Medulla oblongata (tissue), 1 donor: ENCODE measurements around the gene RNU5B-1.

Experiments
- DNase-seq: peaks from one replicate; pipeline ENCODE4 v3.0.0-alpha.2; 2015; ENCODE audit errors: extremely low spot score

RNU5B-1 gene

GRCh38 chr15:65304381-65305149 lies at the start of gene RNU5B-1:
TSS of gene RNU5B-1 (plus strand) at chr15:65304677.
- DNase-seq: peak; percentile 97

- no peak for DNase-seq
Measured at GRCh38 chr15:65254758-65255157, 49.7 kb upstream of the RNU5B-1 start.

DNA sequence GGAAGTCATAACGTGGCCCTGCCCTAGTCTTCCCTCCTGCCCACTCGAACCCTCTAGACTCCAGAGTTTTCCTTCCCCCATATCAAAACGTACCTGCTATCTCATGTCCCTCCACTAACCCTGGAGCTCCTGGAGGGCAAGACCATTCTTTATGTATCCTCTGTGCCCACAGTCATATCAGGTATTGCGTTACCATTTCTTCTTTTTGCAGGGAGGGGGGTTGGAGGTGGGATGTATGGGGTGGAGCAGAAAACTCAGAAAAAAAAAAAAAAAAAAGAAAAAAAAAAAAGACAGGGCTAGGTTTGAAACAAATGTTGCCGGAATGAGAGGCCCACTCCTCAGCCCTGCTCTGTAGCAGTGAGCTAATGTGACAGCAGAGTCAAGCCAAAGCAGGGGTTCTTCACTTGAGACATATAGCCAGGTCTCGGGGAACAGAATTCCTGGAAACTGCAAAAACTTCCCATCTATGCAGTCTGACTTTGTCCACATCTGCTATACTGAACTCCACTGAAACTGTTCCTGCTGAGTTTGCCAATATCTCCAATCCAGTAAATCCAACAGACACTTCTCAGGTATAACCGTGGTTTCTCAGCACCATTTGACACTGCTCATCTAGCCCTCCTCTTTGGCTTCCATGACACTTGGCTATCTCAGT lies 48.9 kb upstream of the RNU5B-1 start:
- no peak for DNase-seq

DNA sequence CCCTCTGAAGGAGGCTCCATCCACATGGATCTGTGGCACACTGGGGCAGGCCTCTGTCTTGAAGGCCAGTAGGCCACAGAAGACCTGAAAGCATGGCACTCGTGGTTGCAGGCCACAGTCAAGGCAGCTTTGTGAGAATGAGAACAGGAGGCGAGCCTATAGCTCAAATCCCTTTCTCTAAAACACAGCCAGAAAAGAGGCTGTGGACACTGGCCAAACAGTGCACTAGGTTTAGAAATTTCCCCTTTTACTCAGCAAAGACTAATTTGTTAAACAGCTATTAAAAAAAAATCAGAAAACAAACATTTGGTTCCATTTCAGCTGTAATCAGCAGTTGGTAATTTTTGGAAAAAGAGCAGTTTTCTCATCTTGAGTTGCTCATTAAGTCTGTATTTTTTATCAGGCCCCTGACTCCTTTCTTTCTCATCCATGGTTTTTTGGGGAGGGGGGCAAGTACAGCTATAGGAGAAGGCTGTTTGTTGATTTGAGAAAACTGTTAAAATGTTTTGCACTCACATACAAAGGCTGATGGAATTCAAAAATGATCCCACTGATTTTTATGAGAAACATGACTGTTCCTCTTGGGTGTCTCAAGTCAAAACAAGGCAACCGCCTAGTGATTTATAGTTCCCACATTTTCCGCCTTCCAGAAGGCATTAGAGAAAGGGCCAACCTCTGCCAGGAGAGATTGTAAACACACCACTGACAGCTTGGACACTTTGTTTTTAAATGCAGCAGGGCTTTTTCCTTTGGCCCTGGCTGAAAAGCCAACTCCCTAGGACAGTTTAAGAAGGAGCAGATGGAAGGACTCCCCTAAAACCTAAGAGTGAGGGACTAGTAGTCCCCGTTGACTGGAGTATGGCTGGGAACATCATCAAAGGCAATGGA lies 45.9 kb upstream of the RNU5B-1 start:
- no peak for DNase-seq

- no peak for DNase-seq
Measured at GRCh38 chr15:65259367-65259797, 45.1 kb upstream of the RNU5B-1 start.

DNA sequence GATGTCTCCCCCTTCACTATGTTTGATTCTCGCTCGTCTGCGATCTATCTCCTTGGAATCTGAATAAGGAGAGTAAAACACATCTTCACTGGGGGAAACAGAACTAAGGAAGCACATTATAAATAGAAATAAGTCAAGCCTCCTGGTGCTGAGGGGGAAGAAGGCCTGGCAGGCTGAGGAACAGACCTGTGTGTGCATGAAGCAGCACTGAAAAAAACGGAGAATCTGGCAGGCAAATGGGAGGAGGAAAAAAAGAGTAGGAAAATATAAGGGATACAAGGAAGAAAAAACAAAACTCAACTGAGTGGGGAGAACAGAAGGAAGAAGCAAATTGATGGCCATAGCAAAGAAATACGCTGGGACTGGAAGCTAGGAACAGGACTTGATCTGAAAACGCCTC lies 43.5 kb upstream of the RNU5B-1 start:
- DNase-seq: no peak

DNA sequence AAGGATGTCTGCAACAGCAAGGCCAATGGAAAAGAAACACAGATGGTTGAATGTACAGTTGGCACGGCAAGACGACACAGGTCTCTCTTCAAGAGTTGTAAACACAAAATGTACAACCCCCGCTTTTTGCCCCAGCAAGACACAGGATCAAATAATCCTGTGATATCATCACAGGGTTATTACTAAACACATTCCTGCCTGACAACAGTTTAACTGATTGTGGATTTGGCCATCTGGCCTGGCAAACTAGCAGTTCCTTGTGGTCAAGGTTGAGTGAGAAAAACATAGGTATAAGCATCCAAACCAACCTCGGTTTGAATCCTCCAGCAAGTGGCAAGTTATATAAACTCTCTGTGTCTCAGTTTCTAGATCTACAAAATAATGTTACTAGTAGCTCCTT lies 41.2 kb upstream of the RNU5B-1 start:
- DNase-seq: no peak

GRCh38 chr15:65264863-65265430 lies 39.5 kb upstream of the RNU5B-1 start:
- DNase-seq: no peak

- no peak for DNase-seq
Measured at GRCh38 chr15:65266469-65266868, 38.0 kb upstream of the RNU5B-1 start.

DNA sequence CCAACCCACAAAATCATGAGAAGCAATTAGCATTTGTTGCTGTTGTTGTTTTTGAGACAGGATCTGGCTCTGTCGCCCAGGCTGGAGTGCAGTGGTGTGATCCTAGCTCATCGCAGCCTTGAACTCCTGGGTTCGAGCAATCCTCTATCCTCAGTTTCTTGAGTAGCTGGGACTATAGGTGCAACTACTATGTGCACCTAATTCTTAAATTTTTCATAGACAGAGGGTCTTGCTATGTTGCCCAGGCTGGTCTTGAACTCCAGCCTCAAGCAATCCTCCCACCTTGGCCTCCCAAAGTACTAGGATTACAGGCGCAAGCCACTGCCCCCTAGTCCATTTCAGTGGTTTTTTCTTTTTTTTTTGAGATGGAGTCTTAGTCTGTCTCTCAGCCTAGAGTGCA lies 36.1 kb upstream of the RNU5B-1 start:
- no peak for DNase-seq

DNA sequence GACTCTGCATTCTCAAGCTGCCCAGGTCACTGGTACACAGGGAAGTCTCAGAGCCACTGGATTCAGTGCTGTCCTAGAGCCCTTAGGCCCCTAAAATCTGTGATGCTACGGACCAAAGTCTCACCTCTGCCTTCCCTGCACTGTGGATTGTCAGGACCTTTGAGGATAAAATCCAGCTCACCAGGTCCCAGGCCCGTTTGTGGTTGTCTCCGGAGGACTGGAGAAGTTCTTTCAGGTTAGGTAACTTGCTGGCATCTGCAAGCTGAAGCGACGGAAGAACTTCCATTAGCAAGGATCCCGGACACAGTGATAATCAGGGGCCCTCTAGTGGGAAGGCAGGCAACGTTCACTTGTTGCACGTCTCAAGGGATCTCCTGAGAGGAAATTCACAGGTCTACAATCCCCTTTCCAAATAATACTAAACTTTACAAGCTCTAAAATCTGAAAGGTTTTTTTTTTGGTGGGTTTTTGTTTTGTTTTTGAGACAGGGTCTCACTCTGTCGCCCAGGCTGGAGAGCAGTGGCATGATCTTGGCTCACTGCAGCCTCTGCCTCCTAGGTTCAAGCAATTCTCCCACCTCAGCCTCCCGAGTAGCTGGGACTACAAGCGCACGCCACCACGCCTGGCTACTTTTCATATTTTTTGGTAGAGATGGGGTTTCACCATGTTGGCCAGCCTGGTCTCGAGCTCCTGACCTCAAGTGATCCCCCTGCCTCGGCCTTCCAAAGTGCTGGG lies 33.5 kb upstream of the RNU5B-1 start:
- DNase-seq: peak; percentile 78

DNA sequence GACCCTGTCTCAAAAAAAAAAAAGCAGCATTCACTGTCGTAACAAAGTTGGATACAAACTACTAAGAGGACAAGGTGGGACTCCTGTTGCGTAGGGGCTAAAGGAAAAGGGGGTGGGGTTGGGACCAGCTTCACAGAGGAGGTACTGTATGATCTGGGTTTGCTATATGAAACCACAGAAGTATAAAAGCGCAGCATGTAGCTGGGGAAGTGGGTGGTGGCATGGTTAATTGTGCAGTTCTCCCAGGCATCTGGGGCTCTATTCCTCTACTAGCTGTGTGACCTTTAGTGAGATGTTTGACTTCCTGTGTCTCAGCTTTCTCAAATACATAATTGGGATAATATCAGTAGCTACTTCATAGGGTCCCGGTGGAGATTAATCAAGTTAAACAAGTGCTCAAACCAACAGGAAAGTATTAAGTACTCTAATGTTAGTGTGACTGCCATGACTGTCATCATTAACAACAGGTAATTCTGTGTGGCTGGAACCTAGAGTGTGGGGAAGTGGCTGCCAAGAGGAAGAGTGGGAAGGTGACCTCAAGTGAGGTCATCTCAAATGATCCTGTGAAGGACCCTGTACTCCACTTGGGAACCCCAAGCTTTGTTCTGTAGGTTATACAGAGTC lies 29.3 kb upstream of the RNU5B-1 start:
- no peak for DNase-seq

DNA sequence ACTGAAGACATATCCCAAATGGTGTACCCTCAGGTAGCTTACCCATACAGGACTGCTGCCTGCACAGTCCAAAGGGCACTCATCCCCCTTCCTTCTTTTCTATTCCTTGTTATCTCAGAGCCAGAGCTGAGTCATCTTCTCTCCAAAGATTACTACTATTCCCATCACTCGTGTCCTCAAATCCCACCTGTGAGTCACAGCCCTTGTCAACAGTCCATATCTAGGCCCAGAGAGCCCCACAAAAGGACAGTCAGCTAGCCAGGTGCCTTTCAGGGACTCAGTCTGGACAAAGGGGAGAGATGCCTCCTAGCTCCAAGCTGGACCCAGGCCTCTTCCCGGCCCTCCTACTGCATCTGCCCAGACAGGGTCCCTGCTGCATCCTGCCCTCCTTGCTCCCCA lies 28.8 kb upstream of the RNU5B-1 start:
- no peak for DNase-seq

- DNase-seq: no peak
Measured at GRCh38 chr15:65277015-65277414, 27.5 kb upstream of the RNU5B-1 start.

DNA sequence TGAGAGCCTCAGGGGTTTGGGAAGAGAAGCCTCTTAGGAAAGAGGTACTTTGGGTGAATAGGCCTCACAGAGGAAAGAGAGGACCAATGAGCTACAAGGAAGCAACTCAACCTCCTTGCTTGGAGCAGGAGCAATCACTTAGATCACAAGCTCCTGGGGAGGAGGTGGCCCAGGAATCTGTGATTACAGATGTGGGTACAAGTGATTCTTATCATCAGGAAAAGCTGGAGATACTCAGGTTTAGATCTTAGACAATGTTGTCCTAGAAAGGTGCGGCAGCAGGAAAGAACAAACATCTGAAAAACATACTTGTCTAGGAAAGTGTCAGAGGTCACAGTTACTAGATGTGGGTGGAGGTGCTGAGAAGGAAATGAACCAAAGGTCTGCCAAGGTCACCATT lies 26.0 kb upstream of the RNU5B-1 start:
- no peak for DNase-seq

- DNase-seq: no peak
Measured at GRCh38 chr15:65285291-65286068, 19.0 kb upstream of the RNU5B-1 start.

GRCh38 chr15:65286069-65286703 lies 18.3 kb upstream of the RNU5B-1 start:
- DNase-seq: peak; percentile 43

GRCh38 chr15:65286704-65287519 lies 17.6 kb upstream of the RNU5B-1 start, which contains the start of gene PARP16:
TSS of gene PARP16 (minus strand) at chr15:65286883. CDS start at chr15:65286426, 457 bp downstream.
- peak; percentile 89 for DNase-seq

DNA sequence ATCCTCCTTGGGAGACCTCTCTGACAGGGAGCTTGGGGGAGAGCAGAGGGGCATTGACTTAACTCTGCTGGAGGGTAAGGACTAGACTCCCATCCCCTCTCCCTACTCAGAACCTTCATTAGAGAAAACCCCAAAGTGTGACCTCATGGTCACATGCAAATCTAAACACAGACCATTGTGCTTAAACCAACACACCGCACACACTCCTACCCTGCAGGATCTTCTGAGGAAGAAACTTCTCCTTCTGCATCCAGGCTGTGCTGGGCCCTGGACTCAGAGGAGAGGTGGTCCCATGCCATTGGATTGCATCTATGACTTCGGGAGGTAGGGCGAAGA lies 17.0 kb upstream of the RNU5B-1 start:
- no peak for DNase-seq
